A549 (cell line): ENCODE results near the gene TARDBP.
"Not testable (repeated sequence)": the region's sequence is repeated elsewhere in the genome, so short reads cannot be mapped to it uniquely, and the experiment has no call there.

Experiments used
- CHD4 ChIP-seq: fragments of 200-600 bp; sonication (generic); IDR thresholded peaks from 2 replicates; pipeline ENCODE4 v1.6.1; 2016; ENCODE audit warnings: antibody characterized with exemption, mild to moderate bottlenecking, borderline replicate concordance
- HOXA7 ChIP-seq: fragments of 250-450 bp; sonication (Bioruptor Pico); IDR thresholded peaks from 2 replicates; pipeline ENCODE4 v1.5.0; 2020; ENCODE audit warnings: mild to moderate bottlenecking, moderate library complexity
- TP53 ChIP-seq: fragments of 250-450 bp; sonication (Bioruptor Pico); IDR thresholded peaks from 2 replicates; pipeline ENCODE4 v1.5.0; 2021; ENCODE audit warnings: mild to moderate bottlenecking, moderate library complexity
- TF ChIP-seq, protein P1 (sequence below): fragments of 450-650 bp; IDR thresholded peaks from 2 replicates; pipeline ENCODE4 v1.6.1; 2014; ENCODE audit warnings: antibody characterized with exemption
- TF ChIP-seq, protein P2 (sequence below): IDR thresholded peaks from 2 replicates; pipeline ENCODE4 v1.6.1; 2012

DNA sequence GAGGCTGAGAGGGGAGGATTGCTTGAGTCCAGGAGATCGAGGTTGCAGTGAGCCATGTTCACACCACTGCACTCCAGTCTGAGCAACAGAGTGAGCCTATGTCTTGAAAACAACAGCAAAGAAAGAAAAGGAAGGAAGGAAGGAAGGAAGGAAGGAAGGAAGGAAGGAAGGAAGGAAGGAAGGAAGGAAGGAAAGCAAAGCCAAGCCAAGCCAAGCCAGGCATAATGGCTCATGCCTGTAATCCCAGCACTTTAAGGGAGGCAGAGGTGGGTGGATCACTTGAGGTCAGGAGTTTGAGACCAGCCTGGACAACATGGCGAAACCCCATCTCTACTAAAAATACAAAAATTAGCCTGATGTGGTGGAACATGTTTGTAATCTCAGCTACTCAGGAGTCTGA lies 20.4 kb upstream of the TARDBP start:
- TF ChIP-seq, protein P1, sequence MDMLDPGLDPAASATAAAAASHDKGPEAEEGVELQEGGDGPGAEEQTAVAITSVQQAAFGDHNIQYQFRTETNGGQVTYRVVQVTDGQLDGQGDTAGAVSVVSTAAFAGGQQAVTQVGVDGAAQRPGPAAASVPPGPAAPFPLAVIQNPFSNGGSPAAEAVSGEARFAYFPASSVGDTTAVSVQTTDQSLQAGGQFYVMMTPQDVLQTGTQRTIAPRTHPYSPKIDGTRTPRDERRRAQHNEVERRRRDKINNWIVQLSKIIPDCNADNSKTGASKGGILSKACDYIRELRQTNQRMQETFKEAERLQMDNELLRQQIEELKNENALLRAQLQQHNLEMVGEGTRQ: not testable (repeated sequence)
- TF ChIP-seq TP53 (CRISPR knock-in tag); CHD4; HOXA7 (CRISPR knock-in tag): not testable (repeated sequence)
- TF ChIP-seq, protein P2, sequence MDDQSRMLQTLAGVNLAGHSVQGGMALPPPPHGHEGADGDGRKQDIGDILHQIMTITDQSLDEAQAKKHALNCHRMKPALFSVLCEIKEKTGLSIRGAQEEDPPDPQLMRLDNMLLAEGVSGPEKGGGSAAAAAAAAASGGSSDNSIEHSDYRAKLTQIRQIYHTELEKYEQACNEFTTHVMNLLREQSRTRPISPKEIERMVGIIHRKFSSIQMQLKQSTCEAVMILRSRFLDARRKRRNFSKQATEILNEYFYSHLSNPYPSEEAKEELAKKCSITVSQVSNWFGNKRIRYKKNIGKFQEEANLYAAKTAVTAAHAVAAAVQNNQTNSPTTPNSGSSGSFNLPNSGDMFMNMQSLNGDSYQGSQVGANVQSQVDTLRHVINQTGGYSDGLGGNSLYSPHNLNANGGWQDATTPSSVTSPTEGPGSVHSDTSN: not testable (repeated sequence)
